ENCODE results near the gene MMP25.

The MMP25 gene

GRCh38 chr16:3008690-3009037 is 37.7 kb upstream of the MMP25 start:
- DNase-seq (ENCODE audit: low read depth, low spot score), result no peak
- Histone ChIP-seq H3K9me3 (ENCODE audit: control insufficient read depth, insufficient read depth, low read length) (no peaks in the 10 kb centered on the region), H3K36me3 (ENCODE audit: control insufficient read depth, insufficient read depth, low read length) (no peaks in the 10 kb centered on the region), H3K27me3 (ENCODE audit: control insufficient read depth, insufficient read depth, low read length) (no peaks in the 10 kb centered on the region), H3K4me3 (ENCODE audit: low read length) (no peak overlapping the region; the same call in 1 of the 2 replicates), H3K4me1 (ENCODE audit: control insufficient read depth, insufficient read depth, low read length) (peaks cover 31% of the 10 kb centered on the region), H3K27ac (ENCODE audit: low read length) (peak overlapping the region; percentile 35)
- WGBS (ENCODE audit: insufficient coverage, insufficient read length), result no CpG with 5 or more reads among the region's 4 CpGs

GRCh38 chr16:3009568-3010390 is 36.6 kb upstream of the MMP25 start:
- Histone ChIP-seq H3K36me3 (ENCODE audit: control insufficient read depth, insufficient read depth, low read length) (peaks cover 3% of the 10 kb centered on the region; the same call in 1 of the 2 replicates), H3K4me1 (ENCODE audit: control insufficient read depth, insufficient read depth, low read length) (peaks cover 40% of the 10 kb centered on the region), H3K27ac (ENCODE audit: low read length) (peak overlapping the region; percentile 8), H3K4me3 (ENCODE audit: low read length) (peak overlapping the region; percentile 1; the same call in 1 of the 2 replicates), H3K9me3 (ENCODE audit: control insufficient read depth, insufficient read depth, low read length) (no peaks in the 10 kb centered on the region), H3K27me3 (ENCODE audit: control insufficient read depth, insufficient read depth, low read length) (no peaks in the 10 kb centered on the region)
- no peak for DNase-seq (ENCODE audit: low read depth, low spot score)
- no CpG with 5 or more reads among the region's 21 CpGs for WGBS (ENCODE audit: insufficient coverage, insufficient read length)

GRCh38 chr16:3010510-3010909 is 35.9 kb upstream of the MMP25 start:
- Histone ChIP-seq H3K36me3 (ENCODE audit: control insufficient read depth, insufficient read depth, low read length) (peaks cover 3% of the 10 kb centered on the region), H3K27me3 (ENCODE audit: control insufficient read depth, insufficient read depth, low read length) (no peaks in the 10 kb centered on the region), H3K4me1 (ENCODE audit: control insufficient read depth, insufficient read depth, low read length) (peaks cover 40% of the 10 kb centered on the region), H3K4me3 (ENCODE audit: low read length) (no peak overlapping the region), H3K27ac (ENCODE audit: low read length) (no peak overlapping the region), H3K9me3 (ENCODE audit: control insufficient read depth, insufficient read depth, low read length) (no peaks in the 10 kb centered on the region)
- no peak for DNase-seq (ENCODE audit: low read depth, low spot score)
- WGBS (ENCODE audit: insufficient coverage, insufficient read length), result no CpG with 5 or more reads among the region's 8 CpGs

GRCh38 chr16:3012246-3012645 is 34.1 kb upstream of the MMP25 start:
- Histone ChIP-seq H3K4me3 (ENCODE audit: low read length) (peak overlapping the region; percentile 14; the same call in 1 of the 2 replicates), H3K4me1 (ENCODE audit: control insufficient read depth, insufficient read depth, low read length) (peaks cover 38% of the 10 kb centered on the region), H3K27ac (ENCODE audit: low read length) (no peak overlapping the region), H3K36me3 (ENCODE audit: control insufficient read depth, insufficient read depth, low read length) (peaks cover 10% of the 10 kb centered on the region), H3K9me3 (ENCODE audit: control insufficient read depth, insufficient read depth, low read length) (no peaks in the 10 kb centered on the region), H3K27me3 (ENCODE audit: control insufficient read depth, insufficient read depth, low read length) (no peaks in the 10 kb centered on the region)
- no peak for DNase-seq (ENCODE audit: low read depth, low spot score)
- WGBS (ENCODE audit: insufficient coverage, insufficient read length), result no CpG with 5 or more reads among the region's 19 CpGs

- DNase-seq (ENCODE audit: low read depth, low spot score), result no peak
- Histone ChIP-seq H3K36me3 (ENCODE audit: control insufficient read depth, insufficient read depth, low read length) (peaks cover 10% of the 10 kb centered on the region), H3K4me3 (ENCODE audit: low read length) (peak within 1 kb of the TSS; percentile 14; the same call in 1 of the 2 replicates), H3K27me3 (ENCODE audit: control insufficient read depth, insufficient read depth, low read length) (no peaks in the 10 kb centered on the region), H3K4me1 (ENCODE audit: control insufficient read depth, insufficient read depth, low read length) (peaks cover 34% of the 10 kb centered on the region), H3K27ac (ENCODE audit: low read length) (no peak within 1 kb of the TSS), H3K9me3 (ENCODE audit: control insufficient read depth, insufficient read depth, low read length) (no peaks in the 10 kb centered on the region)
- no CpG with 5 or more reads among the region's 27 CpGs for WGBS (ENCODE audit: insufficient coverage, insufficient read length)
These were observed 33.4 kb upstream of the MMP25 start, which contains the start of gene CLDN9 for GRCh38 chr16:3012828-3013420. Gene CLDN9, plus strand, starts transcription at chr16:3012923. Its CDS starts 440 bp downstream, at chr16:3013363.

GRCh38 chr16:3013491-3013951 is 32.8 kb upstream of the MMP25 start:
- Histone ChIP-seq H3K36me3 (ENCODE audit: control insufficient read depth, insufficient read depth, low read length) (peaks cover 10% of the 10 kb centered on the region), H3K4me1 (ENCODE audit: control insufficient read depth, insufficient read depth, low read length) (peaks cover 33% of the 10 kb centered on the region), H3K27ac (ENCODE audit: low read length) (no peak overlapping the region), H3K9me3 (ENCODE audit: control insufficient read depth, insufficient read depth, low read length) (no peaks in the 10 kb centered on the region), H3K27me3 (ENCODE audit: control insufficient read depth, insufficient read depth, low read length) (no peaks in the 10 kb centered on the region), H3K4me3 (ENCODE audit: low read length) (no peak overlapping the region)
- no CpG with 5 or more reads among the region's 27 CpGs for WGBS (ENCODE audit: insufficient coverage, insufficient read length)
- no peak for DNase-seq (ENCODE audit: low read depth, low spot score)

- Histone ChIP-seq H3K9me3 (ENCODE audit: control insufficient read depth, insufficient read depth, low read length) (no peaks in the 10 kb centered on the region), H3K4me3 (ENCODE audit: low read length) (no peak overlapping the region), H3K27ac (ENCODE audit: low read length) (no peak overlapping the region), H3K4me1 (ENCODE audit: control insufficient read depth, insufficient read depth, low read length) (peaks cover 30% of the 10 kb centered on the region), H3K36me3 (ENCODE audit: control insufficient read depth, insufficient read depth, low read length) (peaks cover 10% of the 10 kb centered on the region), H3K27me3 (ENCODE audit: control insufficient read depth, insufficient read depth, low read length) (no peaks in the 10 kb centered on the region)
- no peak for DNase-seq (ENCODE audit: low read depth, low spot score)
- no CpG with 5 or more reads among the region's 12 CpGs for WGBS (ENCODE audit: insufficient coverage, insufficient read length)
These were observed 32.2 kb upstream of the MMP25 start for GRCh38 chr16:3013998-3014690.

- no peak overlapping the region for H3K4me3 ChIP-seq (ENCODE audit: low read length)
- peaks cover 30% of the 10 kb centered on the region for H3K4me1 ChIP-seq (ENCODE audit: control insufficient read depth, insufficient read depth, low read length)
- no peaks in the 10 kb centered on the region for H3K27me3 ChIP-seq (ENCODE audit: control insufficient read depth, insufficient read depth, low read length)
These were observed 31.4 kb upstream of the MMP25 start for GRCh38 chr16:3014971-3015370.

GRCh38 chr16:3015865-3016521 is 30.4 kb upstream of the MMP25 start:
- Histone ChIP-seq H3K9me3 (ENCODE audit: control insufficient read depth, insufficient read depth, low read length) (no peaks in the 10 kb centered on the region), H3K36me3 (ENCODE audit: control insufficient read depth, insufficient read depth, low read length) (peaks cover 10% of the 10 kb centered on the region), H3K27ac (ENCODE audit: low read length) (no peak overlapping the region), H3K4me1 (ENCODE audit: control insufficient read depth, insufficient read depth, low read length) (peaks cover 27% of the 10 kb centered on the region), H3K27me3 (ENCODE audit: control insufficient read depth, insufficient read depth, low read length) (no peaks in the 10 kb centered on the region), H3K4me3 (ENCODE audit: low read length) (no peak overlapping the region)
- DNase-seq (ENCODE audit: low read depth, low spot score), result no peak
- WGBS (ENCODE audit: insufficient coverage, insufficient read length), result no CpG with 5 or more reads among the region's 13 CpGs

More at GRCh38 chr16:3014971-3015370, 31.4 kb upstream of the MMP25 start:
- Histone ChIP-seq H3K9me3 (ENCODE audit: control insufficient read depth, insufficient read depth, low read length) (no peaks in the 10 kb centered on the region), H3K36me3 (ENCODE audit: control insufficient read depth, insufficient read depth, low read length) (peaks cover 10% of the 10 kb centered on the region), H3K27ac (ENCODE audit: low read length) (no peak overlapping the region)
- no CpG with 5 or more reads among the region's 6 CpGs for whole genome bisulfite sequencing (ENCODE audit: insufficient coverage, insufficient read length)
- DNase-seq (ENCODE audit: low read depth, low spot score), result no peak

GRCh38 chr16:3017344-3017743 is 29.0 kb upstream of the MMP25 start:
- Histone ChIP-seq H3K9me3 (ENCODE audit: control insufficient read depth, insufficient read depth, low read length) (no peaks in the 10 kb centered on the region), H3K36me3 (ENCODE audit: control insufficient read depth, insufficient read depth, low read length) (peaks cover 13% of the 10 kb centered on the region), H3K4me3 (ENCODE audit: low read length) (peak overlapping the region; percentile 76), H3K27ac (ENCODE audit: low read length) (no peak overlapping the region), H3K4me1 (ENCODE audit: control insufficient read depth, insufficient read depth, low read length) (peaks cover 24% of the 10 kb centered on the region), H3K27me3 (ENCODE audit: control insufficient read depth, insufficient read depth, low read length) (no peaks in the 10 kb centered on the region)
- DNase-seq (ENCODE audit: low read depth, low spot score), result no peak
- WGBS (ENCODE audit: insufficient coverage, insufficient read length), result no CpG with 5 or more reads among the region's 20 CpGs
